HEK293T (cell line): Measurements from ENCODE around the gene PLXNB1.

Experiments
- BHLHE40 ChIP-seq: fragments of 450-650 bp; IDR thresholded peaks from 2 replicates; pipeline ENCODE4 v1.6.1; 2016; ENCODE audit warnings: mild to moderate bottlenecking, moderate library complexity, borderline replicate concordance
- ELF4 ChIP-seq: fragments of 450-650 bp; IDR thresholded peaks from 2 replicates; pipeline ENCODE4 v1.6.1; 2017; ENCODE audit warnings: antibody characterized with exemption
- FOXK2 ChIP-seq: fragments of 450-650 bp; IDR thresholded peaks from 2 replicates; pipeline ENCODE4 v1.6.1; 2016; ENCODE audit warnings: mild to moderate bottlenecking
- FOXM1 ChIP-seq: fragments of 450-650 bp; IDR thresholded peaks from 2 replicates; pipeline ENCODE4 v1.6.1; 2017; ENCODE audit warnings: mild to moderate bottlenecking, borderline replicate concordance
- LEF1 ChIP-seq: fragments of 450-650 bp; IDR thresholded peaks from 2 replicates; pipeline ENCODE4 v1.6.1; 2017; ENCODE audit warnings: mild to moderate bottlenecking, borderline replicate concordance
- NFRKB ChIP-seq: fragments of 450-650 bp; IDR thresholded peaks from 2 replicates; pipeline ENCODE4 v1.6.1; 2016; ENCODE audit warnings: mild to moderate bottlenecking, moderate library complexity
- SP1 ChIP-seq: fragments of 450-650 bp; IDR thresholded peaks from 2 replicates; pipeline ENCODE4 v1.6.1; 2017
- SUZ12 ChIP-seq: fragments of 450-650 bp; IDR thresholded peaks from 2 replicates; pipeline ENCODE4 v1.6.1; 2016; ENCODE audit warnings: mild to moderate bottlenecking
- ZNF384 ChIP-seq: fragments of 450-650 bp; IDR thresholded peaks from 2 replicates; pipeline ENCODE4 v1.6.1; 2016

DNA sequence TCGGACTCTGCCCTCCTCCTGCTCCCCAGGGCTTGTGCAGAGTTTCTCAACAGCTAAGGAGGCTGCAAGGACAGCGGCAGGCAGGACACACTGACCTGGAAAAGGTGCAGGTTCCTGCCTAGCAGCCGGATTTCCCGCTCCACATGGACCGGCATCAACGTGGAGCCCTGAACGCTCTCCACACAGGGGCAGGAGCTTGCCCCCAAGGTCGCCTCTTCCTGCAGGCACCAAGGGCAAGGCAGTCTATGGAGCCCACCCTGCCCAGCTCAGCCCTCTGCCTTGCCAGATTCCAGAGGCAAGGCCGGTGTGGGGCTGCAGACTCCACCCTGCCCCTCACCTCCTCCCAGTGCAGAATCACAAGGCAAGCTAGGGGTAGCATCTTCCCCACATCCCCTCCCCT lies 10.7 kb downstream of the PLXNB1 start:
- TF ChIP-seq FOXK2 (no peak), BHLHE40 (no peak), ELF4 (no peak), SUZ12 (no peak), LEF1 (no peak), SP1 (no peak), FOXM1 (no peak), NFRKB (no peak), ZNF384 (no peak)
